HEK293 (cell line): Measurements from ENCODE around the gene NAALAD2.

Source experiments
- CTCF ChIA-PET: fragments of 350-600 bp; formaldehyde crosslinking; extraction: SDS; loops from one replicate; lab custom pipeline; 2021; ENCODE audit warnings: antibody characterized with exemption; lab: Yijun Ruan, JAX
- POLR2A ChIA-PET: fragments of 300-600 bp; formaldehyde crosslinking; extraction: SDS; loops from one replicate; lab custom pipeline; 2020; ENCODE audit warnings: antibody characterized with exemption, inconsistent platforms; lab: Yijun Ruan, JAX
- H3K27ac ChIP-seq: fragments of 200-500 bp; sonication (Bioruptor generic); 2 replicates; pipeline ENCODE4 v1.5.1; 2014; ENCODE audit warnings: low read depth, low read length, control low read depth, inconsistent platforms; ENCODE audit errors: extremely low read depth
- H3K36me3 ChIP-seq, 2 experiments: fragments of 200-500 bp in 1 of 2; sonication (Bioruptor generic) in 1 of 2; 1 replicate in 1 of 2; 2 replicates in 1 of 2; pipeline ENCODE4 v1.5.1; 2014 to 2017; ENCODE audit warnings: inconsistent platforms in 2 of 2, low read length in 2 of 2; ENCODE audit not compliant: control insufficient read depth in 2 of 2, insufficient read depth in 1 of 2
- H3K4me1 ChIP-seq: fragments of 200-500 bp; sonication (Bioruptor generic); 2 replicates; pipeline ENCODE4 v1.5.1; 2014; ENCODE audit warnings: mild to moderate bottlenecking, low read length, inconsistent platforms; ENCODE audit not compliant: control insufficient read depth, insufficient read depth
- H3K4me3 ChIP-seq: 2 replicates; pipeline ENCODE4 v1.5.1; 2011; ENCODE audit warnings: low read depth, mild to moderate bottlenecking, control low read depth, low read length, moderate library complexity
- H3K9me3 ChIP-seq: fragments of 200-500 bp; sonication (Bioruptor generic); 2 replicates; pipeline ENCODE4 v1.5.1; 2014; ENCODE audit warnings: low read depth, low read length, inconsistent platforms; ENCODE audit not compliant: control insufficient read depth, insufficient read depth
- AEBP2 ChIP-seq: fragments of 450-650 bp; formaldehyde crosslinking; IDR thresholded peaks from 2 replicates; pipeline ENCODE4 v1.5.1; 2016; ENCODE audit warnings: missing biosample characterization, missing genetic modification characterization, borderline replicate concordance
- BCL6B ChIP-seq: fragments of 450-650 bp; formaldehyde crosslinking; IDR thresholded peaks from 2 replicates; pipeline ENCODE4 v1.5.1; 2017; ENCODE audit warnings: missing biosample characterization, missing genetic modification characterization
- KLF1 ChIP-seq: fragments of 450-650 bp; formaldehyde crosslinking; IDR thresholded peaks from 2 replicates; pipeline ENCODE4 v1.5.1; 2016; ENCODE audit warnings: missing biosample characterization, missing genetic modification characterization
- MEIS1 ChIP-seq: sonication (generic); formaldehyde crosslinking; IDR thresholded peaks from 2 replicates; pipeline ENCODE4 v1.8.1; 2022; ENCODE audit warnings: missing genetic modification reagents, mild to moderate bottlenecking, borderline replicate concordance
- MYNN ChIP-seq: fragments of 450-650 bp; formaldehyde crosslinking; IDR thresholded peaks from 2 replicates; pipeline ENCODE4 v1.5.1; 2016; ENCODE audit warnings: missing biosample characterization, missing genetic modification characterization, borderline replicate concordance
- PATZ1 ChIP-seq: fragments of 450-650 bp; formaldehyde crosslinking; IDR thresholded peaks from 2 replicates; pipeline ENCODE4 v1.5.1; 2016; ENCODE audit warnings: missing biosample characterization, missing genetic modification characterization
- ZBTB48 ChIP-seq: fragments of 450-650 bp; formaldehyde crosslinking; IDR thresholded peaks from 2 replicates; pipeline ENCODE4 v1.5.1; 2016; ENCODE audit warnings: missing biosample characterization, missing genetic modification characterization
- ZBTB49 ChIP-seq: fragments of 450-650 bp; formaldehyde crosslinking; IDR thresholded peaks from 2 replicates; pipeline ENCODE4 v1.5.1; 2016; ENCODE audit warnings: missing biosample characterization, missing genetic modification characterization, low read depth
- ZFP3 ChIP-seq: fragments of 450-650 bp; formaldehyde crosslinking; IDR thresholded peaks from 2 replicates; pipeline ENCODE4 v1.5.1; 2016; ENCODE audit warnings: low read depth, missing biosample characterization, missing genetic modification characterization
- ZFP37 ChIP-seq: fragments of 450-650 bp; formaldehyde crosslinking; IDR thresholded peaks from 2 replicates; pipeline ENCODE4 v1.5.1; 2016; ENCODE audit warnings: missing biosample characterization, missing genetic modification characterization
- ZNF112 ChIP-seq: fragments of 450-650 bp; formaldehyde crosslinking; IDR thresholded peaks from 2 replicates; pipeline ENCODE4 v1.5.0; 2017; ENCODE audit warnings: missing biosample characterization, missing genetic modification characterization
- ZNF16 ChIP-seq: fragments of 450-650 bp; formaldehyde crosslinking; IDR thresholded peaks from 2 replicates; pipeline ENCODE4 v1.5.1; 2016; ENCODE audit warnings: low read depth, missing biosample characterization, missing genetic modification characterization
- ZNF18 ChIP-seq: fragments of 450-650 bp; formaldehyde crosslinking; IDR thresholded peaks from 2 replicates; pipeline ENCODE4 v1.5.1; 2016; ENCODE audit warnings: missing biosample characterization, missing genetic modification characterization
- ZNF221 ChIP-seq: fragments of 450-650 bp; formaldehyde crosslinking; IDR thresholded peaks from 2 replicates; pipeline ENCODE4 v1.5.1; 2017; ENCODE audit warnings: missing biosample characterization, missing genetic modification characterization, borderline replicate concordance
- ZNF23 ChIP-seq: fragments of 450-650 bp; formaldehyde crosslinking; IDR thresholded peaks from 2 replicates; pipeline ENCODE4 v1.5.1; 2016; ENCODE audit warnings: missing biosample characterization, missing genetic modification characterization, borderline replicate concordance
- ZNF274 ChIP-seq, 2 experiments: fragments of 200-500 bp in 1 of 2; fragments of 450-650 bp in 1 of 2; sonication (Bioruptor generic) in 1 of 2; formaldehyde crosslinking in 1 of 2; IDR thresholded peaks; 2 replicates each; pipeline versions ENCODE4 v1.5.1 to v1.6.1; 2014 to 2016; ENCODE audit warnings: borderline replicate concordance in 1 of 2, inconsistent platforms in 1 of 2, low read length in 1 of 2, missing biosample characterization in 1 of 2, missing genetic modification characterization in 1 of 2
- ZNF37A ChIP-seq: fragments of 450-650 bp; IDR thresholded peaks from 2 replicates; pipeline ENCODE4 v1.5.1; 2018; ENCODE audit warnings: missing biosample characterization, missing genetic modification characterization
- ZNF398 ChIP-seq: fragments of 450-650 bp; formaldehyde crosslinking; IDR thresholded peaks from 2 replicates; pipeline ENCODE4 v1.5.1; 2017; ENCODE audit warnings: missing biosample characterization, missing genetic modification characterization
- ZNF404 ChIP-seq: fragments of 450-650 bp; formaldehyde crosslinking; IDR thresholded peaks from 2 replicates; pipeline ENCODE4 v1.5.1; 2017; ENCODE audit warnings: missing biosample characterization, missing genetic modification characterization
- ZNF423 ChIP-seq: fragments of 450-650 bp; formaldehyde crosslinking; IDR thresholded peaks from 2 replicates; pipeline ENCODE4 v1.5.1; 2016; ENCODE audit warnings: missing biosample characterization, missing genetic modification characterization
- ZNF473 ChIP-seq: fragments of 450-650 bp; formaldehyde crosslinking; IDR thresholded peaks from 2 replicates; pipeline ENCODE4 v1.5.1; 2017; ENCODE audit warnings: missing biosample characterization, missing genetic modification characterization
- ZNF549 ChIP-seq: fragments of 450-650 bp; IDR thresholded peaks from 2 replicates; pipeline ENCODE4 v1.5.1; 2018; ENCODE audit warnings: missing biosample characterization, missing genetic modification characterization, mild to moderate bottlenecking, inconsistent platforms, moderate library complexity
- ZNF670 ChIP-seq: fragments of 450-650 bp; formaldehyde crosslinking; IDR thresholded peaks from 2 replicates; pipeline ENCODE4 v1.5.1; 2016; ENCODE audit warnings: missing biosample characterization, missing genetic modification characterization, low read depth
- ZNF830 ChIP-seq: fragments of 450-650 bp; IDR thresholded peaks from 2 replicates; pipeline ENCODE4 v1.5.0; 2018; ENCODE audit warnings: missing biosample characterization, missing genetic modification characterization, low read depth, mild to moderate bottlenecking, moderate library complexity

Gene NAALAD2

GRCh38 chr11:90197377-90197776 is 62.9 kb downstream of the NAALAD2 start (continued):
- no peak for TF ChIP-seq ZNF423 (tag by site-specific recombination)
- TF ChIP-seq ZBTB48 (tag by site-specific recombination), result no peak
- no peak for TF ChIP-seq ZNF23 (tag by site-specific recombination)
- TF ChIP-seq ZNF221 (tag by site-specific recombination), result no peak
- TF ChIP-seq ZNF473 (tag by site-specific recombination), result no peak
- TF ChIP-seq ZNF404, result no peak
- no peak for TF ChIP-seq MEIS1 (CRISPR knock-in tag)
- no peak for TF ChIP-seq ZBTB49 (tag by site-specific recombination)

- POLR2A ChIA-PET, result no interaction called here
- peaks cover 4 to 51% of the 10 kb centered on the region in 2 experiments for H3K36me3 ChIP-seq
- TF ChIP-seq ZNF670 (tag by site-specific recombination) (no peak), ZNF18 (tag by site-specific recombination) (no peak), ZFP3 (tag by site-specific recombination) (no peak), MYNN (no peak), ZNF112 (tag by site-specific recombination) (no peak), ZFP37 (tag by site-specific recombination) (no peak), ZNF830 (tag by site-specific recombination) (no peak), ZNF549 (tag by site-specific recombination) (no peak), BCL6B (no peak), ZNF274 (IDR thresholded peaks at IDR 0.05; ENCODE audit: low read length) (no peak), ZNF274 (tag by site-specific recombination; IDR thresholded peaks at IDR 0.05; ENCODE audit: borderline replicate concordance) (no peak), ZNF16 (tag by site-specific recombination) (no peak), AEBP2 (tag by site-specific recombination) (no peak), ZNF37A (tag by site-specific recombination) (no peak), PATZ1 (tag by site-specific recombination) (no peak), ZNF398 (tag by site-specific recombination) (no peak), ZNF23 (tag by site-specific recombination) (no peak), KLF1 (tag by site-specific recombination) (no peak)
Measured at GRCh38 chr11:90202342-90202741, 67.9 kb downstream of the NAALAD2 start.

More at GRCh38 chr11:90202342-90202741, 67.9 kb downstream of the NAALAD2 start:
- Histone ChIP-seq H3K4me3 (no peak overlapping the region), H3K27ac (no peak overlapping the region), H3K4me1 (no peaks in the 10 kb centered on the region), H3K9me3 (no peaks in the 10 kb centered on the region)
- CTCF ChIA-PET, result interaction anchor here (0.6 kb wide), 1 partner anchor 13 kb away, joined by 4 read pairs; no protein-coding TSS in a partner anchor
